EL (cell line): ENCODE results near the gene GPHN.

Experiments used
- DNase-seq: peaks from one replicate; pipeline ENCODE4 v3.0.0-alpha.2; 2016

GPHN gene

DNA sequence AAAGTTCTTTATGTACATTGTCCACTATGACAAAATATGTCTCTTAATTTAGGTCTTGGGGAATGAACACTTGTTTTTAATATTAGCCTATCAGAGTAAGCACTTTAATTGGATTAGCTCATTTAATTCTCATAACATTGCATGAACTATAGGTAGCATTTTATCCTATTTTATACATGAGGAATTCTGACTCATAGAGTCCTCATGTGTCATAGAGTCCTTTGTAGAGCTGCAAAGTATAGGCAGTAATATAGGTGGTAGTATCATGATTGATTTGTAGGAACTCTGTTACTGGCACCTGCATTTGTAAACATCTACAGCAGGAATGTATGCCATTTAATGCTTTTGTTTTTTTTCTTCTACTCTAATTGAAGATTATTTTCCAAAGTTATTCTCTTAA, 96.0 kb downstream of the GPHN start:
- no peak for DNase-seq

DNA sequence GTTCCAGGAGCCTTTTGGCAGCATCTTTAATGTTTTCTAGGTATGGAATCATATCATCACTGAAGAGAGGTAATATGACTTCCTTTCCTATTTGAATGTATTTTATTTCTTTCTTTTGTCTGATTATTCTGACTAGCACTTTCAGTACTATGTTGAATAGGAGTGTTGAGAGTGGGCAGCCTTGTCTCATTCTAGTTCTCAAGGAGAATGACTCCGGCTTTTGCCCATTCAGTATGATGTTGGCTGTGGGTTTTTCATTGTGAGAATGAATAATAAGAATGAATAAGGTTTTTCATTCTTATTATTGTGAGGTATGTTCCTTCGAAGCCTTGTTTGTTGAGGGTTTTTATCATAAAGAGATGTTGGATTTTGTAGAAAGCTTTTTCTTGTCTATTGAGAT, 98.9 kb downstream of the GPHN start:
- no peak for DNase-seq

DNA sequence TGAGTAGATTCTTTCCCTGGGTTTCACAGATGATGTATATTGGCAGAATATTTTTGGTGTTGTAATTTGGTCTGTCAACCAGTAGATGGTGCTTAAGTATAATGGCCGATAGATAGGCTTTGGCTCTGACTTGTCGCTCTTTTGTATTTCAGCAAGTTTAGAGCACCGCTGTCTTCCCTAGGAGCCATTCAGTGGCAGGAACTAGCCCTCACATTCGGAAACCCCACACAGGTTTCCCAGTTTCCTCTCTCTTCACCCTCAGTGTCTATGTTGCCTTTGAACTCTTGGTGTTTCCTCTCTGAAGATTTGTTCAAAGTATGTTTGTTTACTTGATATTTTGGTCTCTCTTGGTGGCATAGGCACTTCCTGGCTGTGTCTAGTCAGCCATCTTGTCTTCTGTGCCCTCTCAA, 102.2 kb downstream of the GPHN start:
- no peak for DNase-seq

DNA sequence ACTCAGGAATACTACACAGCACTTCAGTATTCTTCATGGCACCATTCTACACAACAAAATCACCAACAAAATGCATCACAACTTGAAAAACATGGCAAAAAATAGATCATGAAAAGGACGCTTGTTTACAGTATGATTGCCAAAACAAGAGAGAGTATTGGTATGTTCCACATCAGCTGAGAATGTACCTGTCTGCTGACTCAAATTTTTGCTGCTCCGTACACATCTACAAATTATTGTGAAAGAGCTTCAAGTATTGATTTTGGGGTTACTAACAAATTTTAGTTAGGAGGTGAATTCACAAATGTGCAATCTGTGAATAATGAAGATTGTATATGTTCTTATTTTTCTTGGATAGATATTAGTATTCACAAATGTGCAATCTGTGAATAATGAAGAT, 105.4 kb downstream of the GPHN start:
- DNase-seq = no peak

- DNase-seq = no peak
Observed at GRCh38 chr14:66619952-66620351, 112.0 kb downstream of the GPHN start.

- DNase-seq = no peak
Observed at GRCh38 chr14:66623838-66624237, 115.9 kb downstream of the GPHN start.

DNA sequence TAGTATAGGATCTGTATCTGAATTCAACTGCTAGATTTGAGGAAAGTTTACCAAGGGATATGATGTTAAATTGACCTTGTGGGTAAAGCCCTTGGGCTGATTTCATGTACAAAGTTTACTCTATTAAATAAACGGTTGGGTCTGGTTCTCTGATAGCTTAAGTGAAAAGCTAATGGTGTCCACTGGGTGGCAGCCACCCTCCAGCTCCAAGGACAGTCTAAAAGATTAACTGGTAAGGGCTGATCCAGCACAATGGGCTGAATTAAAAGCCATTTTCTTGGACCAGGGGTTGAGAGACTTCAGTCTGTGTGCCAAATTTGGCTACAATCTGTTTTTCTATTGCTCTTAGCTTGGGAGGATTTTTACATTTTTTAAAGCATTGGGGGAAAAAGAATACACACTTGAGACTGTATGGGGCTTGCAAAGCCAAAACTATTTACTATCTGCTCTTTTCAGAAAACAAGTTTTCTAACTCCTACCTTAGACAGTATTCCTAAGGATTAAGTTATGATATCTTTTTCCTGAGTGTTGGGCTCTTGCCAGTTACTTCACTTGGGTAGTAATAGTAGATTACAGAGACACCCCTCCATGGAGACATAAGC, 116.5 kb downstream of the GPHN start:
- DNase-seq = peak; percentile 70

DNA sequence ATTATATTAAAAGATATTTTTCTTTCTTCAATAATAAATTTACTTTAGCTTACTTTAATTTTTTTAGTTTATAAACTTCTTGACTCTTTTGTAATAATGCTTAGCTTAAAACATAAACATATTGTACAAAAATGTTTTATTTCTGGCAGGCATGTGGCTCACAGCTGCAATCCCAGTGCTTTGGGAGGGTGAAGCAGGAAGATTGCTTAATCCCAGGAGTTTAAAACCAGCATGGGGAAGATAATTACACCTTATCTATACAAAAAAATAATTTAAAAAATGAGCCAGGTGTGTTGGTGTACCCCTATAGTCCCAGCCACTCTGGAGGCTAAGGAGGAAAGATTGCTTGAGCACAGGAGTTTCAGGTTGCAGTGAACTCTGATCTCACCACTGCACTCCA, 120.7 kb downstream of the GPHN start:
- no peak for DNase-seq

DNA sequence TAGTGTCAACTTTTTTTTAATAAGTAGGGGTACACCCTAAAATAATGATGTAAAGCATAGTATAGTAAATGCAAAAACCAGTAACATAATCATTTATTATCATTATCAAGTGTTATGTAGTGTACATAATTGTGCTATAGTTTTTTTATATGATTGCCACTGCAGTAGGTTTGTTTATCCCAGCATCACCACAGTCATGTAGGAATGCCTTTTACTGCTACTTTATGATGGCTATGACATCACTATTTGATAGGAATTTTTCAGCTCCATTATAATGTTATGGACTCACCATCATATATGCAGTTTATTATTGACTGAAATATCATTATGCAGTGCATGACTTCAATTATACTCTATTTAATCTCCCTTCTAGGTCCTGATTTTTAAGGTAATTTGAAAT, 121.6 kb downstream of the GPHN start:
- no peak for DNase-seq

DNA sequence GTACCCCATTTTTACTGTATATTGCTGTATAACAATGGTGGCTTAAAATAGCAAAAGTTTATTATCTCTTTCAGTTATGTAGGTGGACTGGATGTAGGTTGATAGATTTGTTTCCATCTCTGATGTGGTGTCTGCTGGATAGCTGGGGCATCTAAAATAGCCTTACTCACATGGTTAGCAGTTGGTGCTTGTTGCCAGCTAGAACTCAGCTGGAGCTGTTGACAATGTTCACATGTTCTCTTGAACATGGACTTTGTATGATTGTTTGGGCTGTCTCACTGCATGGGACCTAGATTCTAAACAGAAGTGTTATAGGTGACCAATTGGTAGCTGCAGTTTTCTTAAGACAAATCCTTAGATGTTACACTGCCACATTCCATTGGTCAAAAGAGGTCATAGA, 126.9 kb downstream of the GPHN start:
- peak; percentile 57 for DNase-seq

GRCh38 chr14:66635435-66635834, 127.5 kb downstream of the GPHN start:
- no peak for DNase-seq

GRCh38 chr14:66636240-66636639, 128.3 kb downstream of the GPHN start:
- no peak for DNase-seq

DNA sequence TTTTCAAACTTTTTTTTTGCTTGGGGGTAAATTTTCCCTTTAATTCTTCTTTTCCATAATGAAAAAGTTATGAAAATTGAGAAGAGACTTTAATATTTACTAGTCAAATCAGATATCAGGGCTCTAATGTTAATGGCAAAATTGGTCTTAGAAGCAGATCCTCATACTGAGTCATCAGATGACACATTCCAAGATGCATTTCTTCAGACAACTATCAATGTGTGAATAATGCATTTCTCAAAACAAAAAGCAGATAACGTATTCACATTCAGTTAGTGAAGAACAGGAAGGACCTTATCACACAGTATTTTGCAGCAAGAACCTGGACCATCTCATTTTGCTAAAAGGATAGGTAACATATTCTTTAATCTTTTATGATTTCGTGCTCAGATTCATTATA, 130.7 kb downstream of the GPHN start:
- DNase-seq = peak; percentile 72

GRCh38 chr14:66641861-66642635, 134.1 kb downstream of the GPHN start:
- DNase-seq = no peak

- no peak for DNase-seq
Observed at GRCh38 chr14:66643344-66643743, 135.4 kb downstream of the GPHN start.

- DNase-seq = peak; percentile 66
Observed at GRCh38 chr14:66645716-66646115, 137.8 kb downstream of the GPHN start.

- no peak for DNase-seq
Observed at GRCh38 chr14:66649498-66649897, 141.6 kb downstream of the GPHN start.

GRCh38 chr14:66650491-66650911, 142.6 kb downstream of the GPHN start:
- no peak for DNase-seq

DNA sequence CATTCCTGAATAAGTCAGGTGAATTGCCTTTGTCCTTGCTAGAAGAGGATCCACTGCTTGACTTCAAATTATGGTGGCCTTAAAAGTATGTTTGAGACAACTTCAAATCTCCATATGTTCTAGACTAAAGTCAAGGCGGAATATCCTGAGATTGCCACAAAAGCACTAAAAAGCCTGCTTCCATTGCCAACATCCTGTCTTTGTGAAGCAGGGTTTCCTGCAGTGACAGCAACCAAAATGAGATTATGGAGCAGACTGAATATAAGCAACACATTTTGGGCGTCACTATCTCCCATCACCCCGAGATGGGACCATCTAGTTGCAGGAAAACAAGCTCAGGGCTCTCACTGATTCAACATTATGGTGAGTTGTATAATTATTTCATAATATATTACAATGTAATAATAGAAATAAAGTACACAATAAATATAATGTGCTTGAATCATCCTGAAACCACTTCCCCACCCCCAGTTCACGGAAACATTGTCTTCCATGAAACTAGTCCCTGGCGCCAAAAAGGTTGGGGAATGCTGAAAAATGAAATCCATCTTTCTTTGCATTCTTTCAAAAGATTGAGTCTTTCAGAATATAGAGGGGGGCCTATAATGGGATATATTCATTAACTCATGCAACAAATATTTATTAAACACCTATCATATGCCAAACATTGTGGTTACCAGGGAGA, 143.7 kb downstream of the GPHN start:
- DNase-seq = no peak

- DNase-seq = no peak
Observed at GRCh38 chr14:66652525-66653106, 144.7 kb downstream of the GPHN start.

DNA sequence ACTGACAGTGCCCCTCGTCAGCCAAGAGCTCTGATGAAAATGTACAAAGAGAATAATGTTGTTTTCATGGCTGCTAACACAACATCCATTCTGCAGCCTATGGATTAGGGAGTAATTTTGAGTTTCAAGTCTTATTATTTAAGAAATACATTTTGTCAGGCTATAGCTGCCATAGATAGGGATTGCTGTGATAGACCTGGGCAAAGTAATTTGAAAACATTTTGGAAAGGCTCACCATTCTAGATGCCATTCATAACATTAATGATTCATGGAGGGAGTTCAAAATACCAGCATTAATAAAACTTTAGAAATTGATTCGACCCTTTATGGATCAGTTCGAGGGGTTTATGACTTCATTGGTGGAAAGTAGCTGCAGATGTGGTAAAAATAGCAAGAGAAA, 149.8 kb downstream of the GPHN start:
- DNase-seq = no peak

- peak; percentile 26 for DNase-seq
Observed at GRCh38 chr14:66662374-66662773, 154.4 kb downstream of the GPHN start.

DNA sequence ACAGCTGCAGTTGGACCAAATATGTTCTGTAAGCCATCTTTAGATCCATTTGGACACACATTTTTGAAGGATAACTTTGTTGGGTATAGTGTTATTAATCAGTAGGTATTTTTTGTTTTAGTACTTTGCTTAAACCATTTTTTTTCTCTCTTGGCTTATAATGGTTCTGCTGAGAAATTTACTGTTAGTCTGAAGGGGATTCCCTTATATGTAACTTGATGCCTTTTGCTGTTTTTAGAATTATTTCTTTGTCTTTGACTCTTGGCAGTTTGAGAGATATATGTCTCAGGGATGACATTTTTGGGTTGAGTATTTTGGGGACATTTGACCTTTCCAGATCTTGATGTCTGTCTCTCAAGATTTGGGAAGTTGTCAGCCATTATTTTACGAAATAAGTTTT, 169.8 kb downstream of the GPHN start:
- no peak for DNase-seq

GRCh38 chr14:66680216-66680615, 172.3 kb downstream of the GPHN start:
- DNase-seq = no peak
